Brain microvascular endothelial cell (primary cell): ENCODE results near the gene C19orf53.

ENCODE experiments used
- DNase-seq: peaks from one replicate; pipeline ENCODE4 v3.0.0-alpha.2; 2020
- H3K27ac ChIP-seq: fragments of 250-450 bp; sonication (Bioruptor Pico); 2 replicates; pipeline ENCODE4 v1.5.1; 2020; ENCODE audit warnings: mild to moderate bottlenecking, moderate library complexity
- H3K27me3 ChIP-seq: fragments of 250-450 bp; sonication (Bioruptor Pico); replicated peaks from 2 replicates; pipeline ENCODE4 v1.5.1; 2020; ENCODE audit warnings: mild to moderate bottlenecking
- H3K36me3 ChIP-seq: fragments of 250-450 bp; sonication (Bioruptor Pico); replicated peaks from 2 replicates; pipeline ENCODE4 v1.5.1; 2020; ENCODE audit warnings: mild to moderate bottlenecking
- H3K4me3 ChIP-seq: 2 replicates; pipeline ENCODE4 v1.5.1; 2011; ENCODE audit warnings: low read depth, mild to moderate bottlenecking, control low read depth, low read length, moderate library complexity
- in situ Hi-C: cut with HindIII; loops from 2 replicates; pipeline ENCODE4 v1.10.0; 2017; ENCODE audit warnings: low sequenced_read_pairs, low pct_ligation_motif_present
- TF ChIP-seq, protein P1 (sequence below): IDR thresholded peaks from 2 replicates; pipeline ENCODE4 v1.5.1; 2011; ENCODE audit warnings: low read depth, mild to moderate bottlenecking, moderate library complexity, low read length, control low read depth, inconsistent platforms; ENCODE audit errors: missing control alignments

Gene C19orf53

DNA sequence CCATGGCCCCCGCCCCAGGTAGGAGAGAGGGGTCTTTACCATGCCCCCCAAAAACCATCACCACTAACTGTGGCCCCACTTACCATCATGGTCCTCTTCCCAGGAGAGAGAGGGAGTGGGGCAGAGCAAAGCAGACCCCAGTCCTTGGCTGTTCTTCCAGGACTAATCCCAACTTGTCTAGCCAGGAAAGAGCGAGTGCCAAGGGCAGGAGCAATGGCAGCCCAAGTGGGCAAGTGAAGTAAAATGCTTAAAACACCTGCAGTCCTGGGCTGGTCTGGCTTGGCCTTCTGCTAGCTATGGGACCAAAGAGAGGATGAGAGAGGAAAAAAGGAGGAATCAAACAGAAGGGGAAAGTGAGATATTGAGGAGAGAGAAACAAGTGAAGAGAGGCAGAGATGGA, 38.9 kb downstream of the C19orf53 start:
- H3K27ac ChIP-seq: no peak overlapping the region
- peaks cover 60% of the 10 kb centered on the region for H3K36me3 ChIP-seq
- no peak overlapping the region for H3K4me3 ChIP-seq
- TF ChIP-seq, protein P1, sequence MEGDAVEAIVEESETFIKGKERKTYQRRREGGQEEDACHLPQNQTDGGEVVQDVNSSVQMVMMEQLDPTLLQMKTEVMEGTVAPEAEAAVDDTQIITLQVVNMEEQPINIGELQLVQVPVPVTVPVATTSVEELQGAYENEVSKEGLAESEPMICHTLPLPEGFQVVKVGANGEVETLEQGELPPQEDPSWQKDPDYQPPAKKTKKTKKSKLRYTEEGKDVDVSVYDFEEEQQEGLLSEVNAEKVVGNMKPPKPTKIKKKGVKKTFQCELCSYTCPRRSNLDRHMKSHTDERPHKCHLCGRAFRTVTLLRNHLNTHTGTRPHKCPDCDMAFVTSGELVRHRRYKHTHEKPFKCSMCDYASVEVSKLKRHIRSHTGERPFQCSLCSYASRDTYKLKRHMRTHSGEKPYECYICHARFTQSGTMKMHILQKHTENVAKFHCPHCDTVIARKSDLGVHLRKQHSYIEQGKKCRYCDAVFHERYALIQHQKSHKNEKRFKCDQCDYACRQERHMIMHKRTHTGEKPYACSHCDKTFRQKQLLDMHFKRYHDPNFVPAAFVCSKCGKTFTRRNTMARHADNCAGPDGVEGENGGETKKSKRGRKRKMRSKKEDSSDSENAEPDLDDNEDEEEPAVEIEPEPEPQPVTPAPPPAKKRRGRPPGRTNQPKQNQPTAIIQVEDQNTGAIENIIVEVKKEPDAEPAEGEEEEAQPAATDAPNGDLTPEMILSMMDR: no peak
- H3K27me3 ChIP-seq: no peaks in the 10 kb centered on the region
- DNase-seq: no peak
- in situ Hi-C loops: no loop called here

DNA sequence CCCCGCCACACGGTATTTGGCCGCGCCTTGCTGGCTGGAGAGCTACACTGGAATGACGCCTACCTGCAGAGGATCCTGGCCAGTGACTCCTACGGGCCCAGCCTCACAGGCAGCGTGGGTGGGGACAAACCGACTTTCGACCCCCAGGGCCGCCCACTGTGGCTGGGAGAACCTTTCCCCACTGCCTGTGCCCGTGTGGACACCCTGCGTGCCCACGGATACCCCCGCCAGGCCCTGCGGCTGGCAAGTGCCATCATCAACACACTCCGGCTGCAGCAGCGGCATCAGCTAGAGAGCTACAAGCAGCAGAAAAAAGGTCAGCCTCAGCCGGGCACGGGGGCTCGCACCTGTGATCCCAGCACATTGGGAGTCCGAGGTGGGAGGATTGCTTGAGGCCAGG, 40.3 kb downstream of the C19orf53 start:
- TF ChIP-seq, protein P1: no peak
- no peak for DNase-seq
- no peak overlapping the region for H3K4me3 ChIP-seq
- in situ Hi-C loops: no loop called here
- H3K27me3 ChIP-seq: no peaks in the 10 kb centered on the region
- no peak overlapping the region for H3K27ac ChIP-seq
- peaks cover 57% of the 10 kb centered on the region for H3K36me3 ChIP-seq

DNA sequence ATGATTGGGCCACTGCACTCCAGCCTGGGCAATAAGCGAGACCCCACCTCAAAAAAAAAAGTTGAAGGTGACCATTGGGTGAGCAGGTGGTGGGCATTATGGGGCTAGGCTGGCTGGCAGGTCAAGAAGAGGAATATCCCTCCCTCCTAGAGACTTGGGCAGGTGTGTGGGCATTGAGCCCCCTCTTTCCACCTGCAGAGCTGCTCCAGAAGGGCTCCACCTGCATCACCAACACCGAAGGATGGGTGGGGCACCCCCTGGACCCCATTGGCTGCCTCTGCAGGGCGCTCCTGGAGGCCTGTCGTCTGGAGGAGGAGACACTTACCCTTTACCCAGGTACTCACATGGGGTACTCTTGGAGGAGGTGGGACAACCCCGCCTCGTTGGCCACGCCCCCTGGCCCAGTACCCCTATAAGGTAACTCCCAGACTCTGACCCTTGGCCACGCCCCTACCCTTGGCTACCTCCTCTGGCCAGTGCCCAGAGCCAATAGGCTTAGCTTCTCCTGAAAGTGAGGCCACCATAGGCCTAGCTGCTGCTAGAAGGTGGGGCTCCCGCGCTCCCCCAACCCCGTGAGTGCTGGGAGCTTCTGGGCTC, 42.9 kb downstream of the C19orf53 start:
- Histone ChIP-seq H3K4me3 (no peak overlapping the region), H3K36me3 (peaks cover 47% of the 10 kb centered on the region), H3K27me3 (no peaks in the 10 kb centered on the region), H3K27ac (no peak overlapping the region)
- TF ChIP-seq, protein P1: no peak
- in situ Hi-C loops: no loop called here
- no peak for DNase-seq

DNA sequence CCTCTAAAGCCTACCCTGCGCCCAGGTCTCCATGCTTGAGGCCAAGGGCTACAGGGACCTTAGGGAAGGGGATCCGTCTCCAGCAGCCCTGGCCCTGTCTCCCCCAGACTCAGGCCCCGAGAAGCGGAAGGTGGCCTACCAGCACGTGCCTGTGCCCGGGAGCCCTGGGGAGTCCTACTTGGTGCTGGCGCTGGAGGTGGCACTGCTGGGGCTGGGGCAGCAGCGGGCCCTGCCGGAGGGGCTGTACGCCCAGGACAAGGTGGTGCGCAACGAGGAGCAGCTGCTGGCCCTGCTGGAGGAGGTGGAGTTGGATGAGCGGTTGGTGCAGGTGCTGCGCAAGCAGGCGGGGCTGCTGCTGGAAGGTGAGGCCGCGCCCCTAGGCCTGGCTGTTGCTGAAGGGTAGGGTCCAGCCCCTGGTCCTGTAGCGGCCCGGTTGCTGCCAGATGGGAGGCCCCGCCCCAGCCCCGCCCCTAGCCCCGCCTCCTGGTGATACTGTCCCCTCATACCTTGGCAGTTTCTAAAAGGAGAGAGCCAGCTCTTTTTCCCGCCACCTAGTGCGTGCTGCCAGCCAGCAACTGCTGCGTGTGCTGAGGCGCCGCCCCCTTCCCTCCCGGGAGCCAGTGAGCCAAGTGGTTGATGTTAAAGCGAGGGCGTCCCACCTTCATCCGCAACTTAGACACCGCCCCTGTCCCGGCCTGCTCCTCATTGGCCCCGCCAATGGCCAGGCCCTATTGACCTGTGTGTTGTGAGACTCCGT, 43.5 kb downstream of the C19orf53 start:
- Histone ChIP-seq H3K36me3 (peaks cover 44% of the 10 kb centered on the region), H3K27ac (no peak overlapping the region), H3K27me3 (no peaks in the 10 kb centered on the region), H3K4me3 (no peak overlapping the region)
- TF ChIP-seq, protein P1: no peak
- in situ Hi-C loops: no loop called here
- no peak for DNase-seq

DNA sequence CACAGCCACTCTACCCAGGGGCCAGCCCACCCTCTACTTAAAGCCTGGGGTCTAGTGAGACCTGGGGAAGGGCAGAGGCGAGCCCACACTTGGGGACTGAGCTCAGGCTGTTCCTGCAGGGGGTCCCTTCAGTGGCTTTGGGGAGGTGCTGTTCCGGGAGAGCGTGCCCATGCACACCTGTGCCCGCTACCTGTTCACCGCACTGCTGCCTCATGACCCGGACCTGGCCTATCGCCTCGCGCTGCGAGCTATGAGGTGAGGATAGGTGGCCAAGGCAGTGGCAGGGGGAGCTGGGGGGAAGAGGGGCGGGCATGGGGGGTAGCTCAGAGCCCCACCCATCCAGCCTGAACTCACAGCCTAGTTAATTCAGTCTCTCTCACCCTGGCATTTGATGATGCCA, 45.0 kb downstream of the C19orf53 start:
- Histone ChIP-seq H3K27me3 (no peaks in the 10 kb centered on the region), H3K4me3 (no peak overlapping the region), H3K36me3 (peaks cover 50% of the 10 kb centered on the region), H3K27ac (no peak overlapping the region)
- in situ Hi-C loops: no loop called here
- TF ChIP-seq, protein P1: no peak
- DNase-seq: no peak
